Endothelial cell of umbilical vein (primary cell): Measurements from ENCODE around the gene CFAP65. TPM values are rescaled to one million over a fixed set of nuclear protein-coding genes. Genes with fewer than 3 reads are reported as not detected.

Source experiments
- BruUV-seq: library from RNA; stranded (reverse); fragments of 400-500 nt; replicated peaks from 2 replicates; lab custom pipeline; 2021; lab: Mats Ljungman, UMichigan
- CTCF ChIA-PET: fragments of 300-600, 350-600 bp; sonication (Branson Sonifier 250); formaldehyde crosslinking; loops from one replicate; lab custom pipeline; 2021; ENCODE audit warnings: antibody characterized with exemption, inconsistent platforms; lab: Charles Lee
- POLR2A ChIA-PET: fragments of 300-600, 350-600 bp; sonication (Branson Sonifier 250); formaldehyde crosslinking; loops from one replicate; lab custom pipeline; 2021; ENCODE audit warnings: antibody characterized with exemption, inconsistent platforms; lab: Charles Lee
- DNase-seq: peaks from one replicate; pipeline ENCODE4 v3.0.0-alpha.2; 2011; ENCODE audit warnings: low read depth, low spot score
- FAIRE-seq: peaks from 2 replicates; lab custom pipeline; 2011; peaks lifted over from hg19 to GRCh38; lab: Jason Lieb, UNC
- H2AFZ ChIP-seq: 2 replicates; pipeline ENCODE4 v1.6.0; 2012; ENCODE audit warnings: low read depth, low read length, control low read depth, inconsistent platforms
- H3K27ac ChIP-seq: 2 replicates; pipeline ENCODE4 v1.5.1; 2011; ENCODE audit warnings: low read depth, mild to moderate bottlenecking, control low read depth, low read length, moderate library complexity; ENCODE audit not compliant: insufficient read depth
- H3K27me3 ChIP-seq, 2 experiments: 2 replicates each; pipeline versions ENCODE4 v1.6.0 to v1.6.1; 2011; ENCODE audit warnings: low read length in 2 of 2, mixed read lengths in 1 of 2; ENCODE audit not compliant: control insufficient read depth in 2 of 2, insufficient read depth in 2 of 2
- H3K36me3 ChIP-seq, 2 experiments: 2 replicates in 1 of 2; 3 replicates in 1 of 2; pipeline ENCODE4 v1.5.1; 2011; ENCODE audit warnings: low read length in 2 of 2, mild to moderate bottlenecking in 1 of 2, moderate library complexity in 1 of 2; ENCODE audit not compliant: control insufficient read depth in 2 of 2, insufficient read depth in 2 of 2; ENCODE audit errors: extremely low read depth in 1 of 2
- H3K4me1 ChIP-seq: 3 replicates; pipeline ENCODE4 v1.5.1; 2011; ENCODE audit warnings: mild to moderate bottlenecking, low read length; ENCODE audit not compliant: control insufficient read depth, insufficient read depth; ENCODE audit errors: extremely low read depth
- H3K4me2 ChIP-seq: 2 replicates; pipeline ENCODE4 v1.6.1; 2011; ENCODE audit warnings: low read length, control low read depth, mixed read lengths; ENCODE audit not compliant: insufficient read depth
- H3K4me3 ChIP-seq, 3 experiments: fragments of 200-600 bp in 1 of 3; sonication (generic), shearing (Covaris generic) in 1 of 3; replicated peaks in 1 of 3; 2 replicates each; pipeline ENCODE4 v1.5.1; 2011 to 2016; ENCODE audit warnings: control low read depth in 3 of 3, low read length in 3 of 3, mild to moderate bottlenecking in 2 of 3, inconsistent platforms in 1 of 3, low read depth in 1 of 3, moderate library complexity in 1 of 3; ENCODE audit not compliant: insufficient read depth in 1 of 3
- H3K79me2 ChIP-seq: 2 replicates; pipeline ENCODE4 v1.6.0; 2012; ENCODE audit warnings: low read length, inconsistent platforms; ENCODE audit not compliant: control insufficient read depth, insufficient read depth
- H3K9ac ChIP-seq: replicated peaks from 2 replicates; pipeline ENCODE3; 2011; ENCODE audit warnings: low read length, control low read depth; ENCODE audit not compliant: insufficient read depth; ENCODE audit errors: extremely low read depth
- H3K9me1 ChIP-seq: replicated peaks from 3 replicates; pipeline ENCODE4 v1.6.0; 2011; ENCODE audit warnings: mild to moderate bottlenecking, low read length; ENCODE audit not compliant: control insufficient read depth, insufficient read depth; ENCODE audit errors: extremely low read depth
- H3K9me3 ChIP-seq: replicated peaks from 2 replicates; pipeline ENCODE4 v1.5.1; 2012; ENCODE audit warnings: low read length, inconsistent platforms; ENCODE audit not compliant: control insufficient read depth, insufficient read depth
- H4K20me1 ChIP-seq: replicated peaks from 2 replicates; pipeline ENCODE3; 2011; ENCODE audit warnings: mild to moderate bottlenecking, low read length; ENCODE audit not compliant: control insufficient read depth, insufficient read depth; ENCODE audit errors: extremely low read depth
- EZH2 ChIP-seq: IDR thresholded peaks from 2 replicates; pipeline ENCODE4 v1.6.1; 2012; ENCODE audit warnings: borderline replicate concordance, low read depth, mild to moderate bottlenecking, moderate library complexity, low read length, inconsistent platforms; ENCODE audit not compliant: severe bottlenecking
- FOS ChIP-seq: IDR thresholded peaks from 2 replicates; pipeline ENCODE4 v1.6.1; 2011; ENCODE audit warnings: mild to moderate bottlenecking, low read length, moderate library complexity, borderline replicate concordance; ENCODE audit not compliant: insufficient read depth
- GATA2 ChIP-seq: IDR thresholded peaks from 2 replicates; pipeline ENCODE4 v1.7.0; 2011; ENCODE audit warnings: low read depth, mild to moderate bottlenecking, moderate library complexity, mixed read lengths, low read length; ENCODE audit not compliant: insufficient read length, insufficient read depth
- JUN ChIP-seq: IDR thresholded peaks from 2 replicates; pipeline ENCODE4 v1.6.1; 2011; ENCODE audit warnings: borderline replicate concordance, low read depth; ENCODE audit not compliant: insufficient read length, insufficient read depth
- MYC ChIP-seq: IDR thresholded peaks from one replicate; pipeline ENCODE4 v1.6.1; 2011; ENCODE audit warnings: mild to moderate bottlenecking, low read depth, low read length
- POLR2A ChIP-seq: IDR thresholded peaks from 2 replicates; pipeline ENCODE4 v1.6.1; 2012; ENCODE audit warnings: low read depth, mild to moderate bottlenecking, control low read depth, low read length
- POLR2AphosphoS5 ChIP-seq: IDR thresholded peaks from 2 replicates; pipeline ENCODE4 v1.6.1; 2012; ENCODE audit warnings: low read depth, mild to moderate bottlenecking, control low read depth, low read length, moderate library complexity; ENCODE audit not compliant: insufficient read depth
- dilution Hi-C: fragments of 300-500 bp; cut with MboI; formaldehyde crosslinking; loops from one replicate; pipeline ENCODE4 v1.15.0; 2019; ENCODE audit warnings: low sequenced_read_pairs; ENCODE audit not compliant: extremely low pct_ligation_motif_present
- intact Hi-C: fragments of 100-400 bp; cut with micrococcal nuclease; formaldehyde crosslinking; loops from one replicate; pipeline ENCODE4 v1.10.0; 2022
- polyA plus RNA-seq, 4 experiments: library from polyadenylated mRNA; depleted of rRNA in 3 of 4; stranded (reverse) in 3 of 4; unstranded in 1 of 4; fragments of >200 nt; gene quantifications; 2 replicates each; pipeline versions ENCODE4 v1.2.1 to v1.2.3, GENCODE V29; 2011 to 2012; ENCODE audit warnings: missing spikeins in 1 of 4
- total RNA-seq: library from RNA; stranded (reverse); gene quantifications from 2 replicates; pipeline ENCODE4 v1.2.3, GENCODE V29; 2021
- TF ChIP-seq, protein P1 (sequence below), 2 donors: IDR thresholded peaks; 1 replicate in 1 of 2; 2 replicates in 1 of 2; pipeline ENCODE4 v1.5.1; 2011; ENCODE audit warnings: low read length in 2 of 2, mild to moderate bottlenecking in 2 of 2, moderate library complexity in 2 of 2, control low read depth in 1 of 2, inconsistent platforms in 1 of 2, low read depth in 1 of 2; ENCODE audit not compliant: insufficient read depth in 1 of 2; ENCODE audit errors: extremely low read depth in 1 of 2
- TF ChIP-seq, protein P2 (sequence below): IDR thresholded peaks from 2 replicates; pipeline ENCODE4 v1.6.1; 2011; ENCODE audit not compliant: insufficient read depth, insufficient read length

Gene CFAP65
- total and polyA plus RNA-seq, 2 donors (not counting 3 experiments of a cell fraction or from before 2014, with no cell fraction given): 0.03 TPM; not detected in 1

DNA sequence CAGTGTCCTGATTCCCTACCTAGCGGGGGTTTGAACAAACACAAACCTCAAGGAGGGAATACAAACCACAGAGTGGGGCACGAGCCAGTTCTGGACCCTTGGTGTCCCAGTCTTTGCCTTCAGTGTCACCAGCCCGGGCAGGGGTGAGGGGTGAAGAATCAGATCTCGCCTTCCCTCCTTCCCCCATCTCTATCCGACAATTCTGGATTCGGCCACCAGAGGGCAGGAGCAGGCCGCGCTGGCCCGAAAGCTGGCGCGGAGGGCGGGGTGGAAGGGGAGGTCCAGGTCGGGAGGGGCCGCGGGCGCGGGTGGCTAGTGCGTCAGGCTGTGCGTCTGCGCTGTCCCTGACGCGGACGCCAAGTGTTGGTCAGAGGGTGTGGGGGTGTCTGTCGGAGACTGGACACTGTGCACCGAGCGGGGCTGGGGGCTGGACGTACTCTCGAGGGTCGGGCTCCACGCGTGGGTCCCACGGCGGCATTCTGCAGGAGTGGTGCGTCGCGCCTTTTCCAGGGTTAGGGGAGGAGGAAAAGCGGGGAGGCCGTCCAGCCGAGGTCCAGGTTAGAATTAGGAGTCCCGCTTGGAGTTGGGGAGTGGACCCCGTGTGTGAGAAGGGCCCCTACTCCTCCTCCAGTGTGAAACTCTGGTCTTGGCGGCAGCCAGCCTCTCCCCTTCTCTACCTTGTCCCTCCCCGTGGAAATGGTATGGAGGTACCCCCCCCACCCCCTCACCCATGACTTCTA lies 45.2 kb downstream of the CFAP65 start:
- Histone ChIP-seq H3K9me1 (no peaks in the 10 kb centered on the region), H3K27ac (no peak overlapping the region), H3K79me2 (no peaks in the 10 kb centered on the region), H3K9ac (no peak overlapping the region), H3K27me3 (peaks cover 79 to 83% of the 10 kb centered on the region in 2 experiments), H3K4me3 (no peak overlapping the region), H3K9me3 (no peaks in the 10 kb centered on the region), H2AFZ (peak overlapping the region; percentile 18), H3K4me1 (peaks cover 5% of the 10 kb centered on the region), H4K20me1 (no peaks in the 10 kb centered on the region), H3K4me2 (peak overlapping the region; percentile 20), H3K36me3 (no peaks in the 10 kb centered on the region)
- no TSS peak for BruUV-seq
- intact Hi-C loops (no loop called here), dilution Hi-C loops (no loop called here)
- ChIA-PET CTCF (interaction anchor here (0.5 to 10.4 kb wide), 28 partner anchors 9 to 588 kb away, joined by 3 to 164 read pairs (median 4); partner anchors contain the start of genes CDK5R2, FEV and IHH), POLR2A (no interaction called here)
- DNase-seq (peak; percentile 65), FAIRE-seq (peak; percentile 78)
- TF ChIP-seq, protein P1, sequence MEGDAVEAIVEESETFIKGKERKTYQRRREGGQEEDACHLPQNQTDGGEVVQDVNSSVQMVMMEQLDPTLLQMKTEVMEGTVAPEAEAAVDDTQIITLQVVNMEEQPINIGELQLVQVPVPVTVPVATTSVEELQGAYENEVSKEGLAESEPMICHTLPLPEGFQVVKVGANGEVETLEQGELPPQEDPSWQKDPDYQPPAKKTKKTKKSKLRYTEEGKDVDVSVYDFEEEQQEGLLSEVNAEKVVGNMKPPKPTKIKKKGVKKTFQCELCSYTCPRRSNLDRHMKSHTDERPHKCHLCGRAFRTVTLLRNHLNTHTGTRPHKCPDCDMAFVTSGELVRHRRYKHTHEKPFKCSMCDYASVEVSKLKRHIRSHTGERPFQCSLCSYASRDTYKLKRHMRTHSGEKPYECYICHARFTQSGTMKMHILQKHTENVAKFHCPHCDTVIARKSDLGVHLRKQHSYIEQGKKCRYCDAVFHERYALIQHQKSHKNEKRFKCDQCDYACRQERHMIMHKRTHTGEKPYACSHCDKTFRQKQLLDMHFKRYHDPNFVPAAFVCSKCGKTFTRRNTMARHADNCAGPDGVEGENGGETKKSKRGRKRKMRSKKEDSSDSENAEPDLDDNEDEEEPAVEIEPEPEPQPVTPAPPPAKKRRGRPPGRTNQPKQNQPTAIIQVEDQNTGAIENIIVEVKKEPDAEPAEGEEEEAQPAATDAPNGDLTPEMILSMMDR (IDR thresholded peaks at IDR 0.05; ENCODE audit: extremely low read depth in 1 of 2, insufficient read depth in 1 of 2, low read depth in 1 of 2, low read length in 2 of 2): peak; percentile 73 to 94
- no peak for TF ChIP-seq POLR2AphosphoS5
- peak; percentile 65 for TF ChIP-seq EZH2

DNA sequence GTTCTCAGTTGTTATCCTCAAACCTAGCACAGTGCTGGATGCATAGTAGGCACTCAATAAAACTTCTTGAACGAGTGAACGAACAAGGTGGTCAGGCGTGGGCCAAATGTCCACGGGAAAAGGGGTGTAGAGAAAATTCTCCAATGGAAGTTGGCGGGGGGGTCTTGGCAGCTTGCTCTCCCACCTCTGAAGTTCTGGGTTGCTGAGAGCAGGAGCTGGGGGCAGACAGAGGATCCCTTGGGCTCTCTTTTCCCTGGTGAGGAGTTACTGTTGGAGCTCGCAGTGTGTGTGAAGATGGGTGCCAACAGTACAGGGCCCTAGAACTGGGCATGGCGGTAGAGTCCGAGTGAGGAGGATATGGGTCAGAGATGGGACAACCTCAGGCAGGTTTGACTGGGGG lies 45.8 kb downstream of the CFAP65 start:
- H3K4me3 ChIP-seq: no peak overlapping the region
- no peaks in the 10 kb centered on the region for H3K9me1 ChIP-seq
- H3K4me2 ChIP-seq: no peak overlapping the region
- no peak overlapping the region for H2AFZ ChIP-seq
- CTCF ChIA-PET: interaction anchor here (0.6 to 10.4 kb wide), 20 partner anchors 8 to 588 kb away, joined by 3 to 164 read pairs (median 6); partner anchors contain the start of genes CDK5R2, FEV and IHH
- FAIRE-seq (no peak), DNase-seq (no peak)
- H3K79me2 ChIP-seq: no peaks in the 10 kb centered on the region
- dilution Hi-C loops (no loop called here), intact Hi-C loops (no loop called here)
- BruUV-seq: no TSS peak
- POLR2A ChIA-PET: interaction anchor here (0.6 kb wide), 1 partner anchor 146 kb away, joined by 3 read pairs; no protein-coding TSS in a partner anchor
- TF ChIP-seq JUN: no peak
- TF ChIP-seq EZH2: no peak
- no peak for TF ChIP-seq FOS
- TF ChIP-seq POLR2A: no peak
- TF ChIP-seq, protein P2, sequence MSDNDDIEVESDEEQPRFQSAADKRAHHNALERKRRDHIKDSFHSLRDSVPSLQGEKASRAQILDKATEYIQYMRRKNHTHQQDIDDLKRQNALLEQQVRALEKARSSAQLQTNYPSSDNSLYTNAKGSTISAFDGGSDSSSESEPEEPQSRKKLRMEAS: no peak
- TF ChIP-seq, protein P1 (IDR thresholded peaks at IDR 0.05; ENCODE audit: extremely low read depth in 1 of 2, insufficient read depth in 1 of 2, low read depth in 1 of 2, low read length in 2 of 2): no peak
- TF ChIP-seq GATA2: no peak
- no peak for TF ChIP-seq MYC
- TF ChIP-seq POLR2AphosphoS5: no peak
- peaks cover 79 to 83% of the 10 kb centered on the region in 2 experiments for H3K27me3 ChIP-seq
- H4K20me1 ChIP-seq: no peaks in the 10 kb centered on the region
- no peak overlapping the region for H3K9ac ChIP-seq
- H3K9me3 ChIP-seq: no peaks in the 10 kb centered on the region
- no peaks in the 10 kb centered on the region for H3K36me3 ChIP-seq
- no peak overlapping the region for H3K27ac ChIP-seq
- H3K4me1 ChIP-seq: peaks cover 5% of the 10 kb centered on the region
